HS-27A (cell line): Measurements from ENCODE around the gene PTPRN.
"Not testable (repeated sequence)": the region's sequence is repeated elsewhere in the genome, so short reads cannot be mapped to it uniquely, and the experiment has no call there.

ENCODE experiments used
- DNase-seq: peaks from one replicate; pipeline ENCODE4 v3.0.0-alpha.2; 2012; ENCODE audit warnings: low read depth, missing footprints

Gene PTPRN

GRCh38 chr2:219268294-219268693 is 40.9 kb downstream of the PTPRN start:
- DNase-seq: no peak

DNA sequence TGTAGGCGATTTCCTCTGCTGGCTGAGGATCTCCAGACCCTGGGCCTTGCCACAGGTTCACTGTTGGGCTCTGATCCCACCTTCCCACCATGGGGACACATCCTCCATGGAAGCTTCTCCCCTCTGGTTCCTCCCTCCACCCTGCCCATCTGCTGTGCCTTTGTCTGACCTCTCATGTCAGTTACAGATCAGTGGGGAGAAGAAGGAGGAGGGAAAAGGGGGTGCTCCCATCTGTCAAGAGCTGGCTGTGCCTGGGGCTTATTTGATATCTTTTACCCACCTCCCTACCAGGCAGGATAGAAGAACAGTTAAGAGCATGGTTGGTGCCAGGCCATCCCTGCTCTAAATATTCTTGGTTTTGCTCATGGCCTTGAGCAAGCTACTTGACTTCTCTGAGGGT is 42.3 kb downstream of the PTPRN start:
- DNase-seq: no peak

DNA sequence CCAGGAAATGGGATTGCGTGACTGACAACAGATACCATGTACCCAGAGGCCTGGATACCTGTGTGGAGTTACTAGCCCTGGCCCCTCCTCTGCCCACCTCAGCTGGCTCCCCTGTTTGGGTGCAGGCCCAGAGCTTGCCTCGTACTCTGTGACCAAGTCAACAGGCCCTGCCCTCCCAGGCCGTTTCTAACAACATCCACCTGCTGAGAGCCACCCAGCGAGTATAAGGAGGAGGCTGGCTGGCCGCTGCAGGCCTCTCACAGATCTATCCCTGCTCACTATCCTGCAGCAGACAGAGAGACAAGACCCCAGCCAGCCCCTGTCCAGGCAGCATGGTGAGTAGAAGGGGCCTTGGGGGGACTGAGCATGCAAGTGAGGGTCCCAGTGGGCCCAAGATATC is 43.0 kb downstream of the PTPRN start:
- no peak for DNase-seq

- DNase-seq: no peak
Measured at GRCh38 chr2:219261024-219261855, 48.0 kb downstream of the PTPRN start.

DNA sequence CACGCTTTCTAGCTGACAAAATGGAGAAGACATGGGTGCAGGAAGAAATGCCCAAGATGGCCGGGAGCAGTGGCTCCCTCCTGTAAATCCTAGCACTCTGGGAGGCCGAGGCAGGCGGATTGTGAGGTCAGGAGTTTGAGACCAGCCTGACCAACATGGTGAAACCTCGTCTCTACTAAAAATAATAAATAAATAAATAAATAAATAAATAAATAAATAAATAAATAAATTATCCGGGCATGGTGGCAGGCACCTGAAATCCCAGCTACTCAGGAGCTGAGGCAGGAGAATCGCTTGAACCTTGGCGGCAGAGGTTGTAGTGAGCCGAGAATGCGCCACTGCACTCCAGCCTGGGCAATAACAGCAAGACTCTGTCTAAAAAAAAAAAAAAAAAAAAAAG is 50.3 kb downstream of the PTPRN start:
- not testable (repeated sequence) for DNase-seq

DNA sequence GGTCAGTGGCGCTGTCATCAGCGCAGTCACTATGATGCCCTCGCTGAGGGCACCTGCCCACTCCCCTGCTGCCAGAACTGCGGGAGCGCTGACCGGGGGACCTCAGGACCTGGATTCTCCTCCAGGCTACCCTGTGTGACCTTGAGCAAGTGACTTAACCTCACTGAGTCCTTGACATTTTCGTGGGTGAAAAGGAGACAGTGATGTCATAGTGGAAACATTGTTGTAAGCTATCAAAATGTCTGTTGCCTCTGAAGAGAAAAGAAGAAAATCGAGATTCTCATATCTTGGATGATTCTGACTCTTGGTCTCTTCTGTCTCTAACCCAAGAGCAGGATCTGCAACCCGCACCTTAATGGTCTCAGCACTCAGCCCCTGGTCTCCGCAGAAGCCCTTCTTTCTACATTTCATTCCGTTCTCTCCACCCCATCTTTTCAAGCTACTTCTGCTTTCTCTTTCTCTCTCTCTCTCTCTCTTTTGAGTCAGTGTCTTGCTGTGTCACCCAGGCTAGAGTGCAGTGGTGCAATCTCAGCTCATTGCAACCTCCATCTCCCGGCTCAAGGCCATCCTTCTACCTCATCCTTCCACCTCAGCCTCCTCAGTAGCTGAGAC is 54.5 kb downstream of the PTPRN start:
- DNase-seq: no peak

DNA sequence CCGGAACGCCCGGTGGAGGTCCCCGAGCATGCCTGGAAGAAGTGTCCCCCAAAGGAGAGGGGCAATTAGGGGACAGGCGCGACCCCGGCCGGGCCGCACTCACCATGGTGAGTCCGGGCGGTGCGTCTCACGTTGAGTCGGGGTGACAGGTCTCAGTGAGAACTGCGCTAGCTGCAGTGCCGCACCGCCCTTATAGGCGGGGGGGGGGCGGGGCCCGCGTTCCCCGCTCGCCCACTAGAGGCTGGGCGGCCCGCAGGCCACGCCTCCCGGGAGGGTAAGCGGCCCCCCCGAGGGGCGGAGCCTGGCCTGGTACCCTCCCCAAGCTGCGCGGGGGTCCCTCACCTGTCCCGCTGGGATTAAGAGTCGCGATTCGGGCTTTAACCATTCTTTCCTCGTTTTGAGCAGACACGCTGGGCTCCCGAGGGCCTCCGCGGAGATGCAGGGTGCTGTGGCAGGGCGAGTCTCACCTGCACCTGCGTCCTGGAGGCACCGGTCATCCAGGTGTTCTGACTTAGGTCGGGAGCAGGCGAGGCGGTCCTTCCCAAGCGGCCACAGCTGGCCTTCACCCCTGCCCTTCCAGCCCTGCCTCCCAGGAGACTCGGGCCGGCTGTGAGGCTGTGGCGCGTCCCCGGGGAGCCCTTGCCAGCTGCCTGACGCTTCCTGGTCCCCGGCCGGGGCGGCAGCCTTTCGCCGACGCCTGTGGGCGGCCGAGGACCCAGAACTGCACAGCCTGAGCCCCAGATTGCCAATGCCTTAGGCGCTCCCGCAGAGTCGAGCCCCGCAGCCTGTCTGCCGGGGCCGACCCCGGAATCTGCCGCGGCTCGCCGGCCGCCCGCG is 55.2 kb downstream of the PTPRN start, which contains the start of gene TUBA4A:
Gene TUBA4A, minus strand, starts transcription at position 166 of the 837 bp plus-strand sequence. Its CDS starts 60 bp downstream, at position 106.
- no peak for DNase-seq

- no peak for DNase-seq
Measured at GRCh38 chr2:219252900-219253752, 56.1 kb downstream of the PTPRN start, which contains the start of gene TUBA4B. TUBA4B (plus strand) TSS chr2:219253243; CDS start chr2:219253408, 165 bp downstream.

DNA sequence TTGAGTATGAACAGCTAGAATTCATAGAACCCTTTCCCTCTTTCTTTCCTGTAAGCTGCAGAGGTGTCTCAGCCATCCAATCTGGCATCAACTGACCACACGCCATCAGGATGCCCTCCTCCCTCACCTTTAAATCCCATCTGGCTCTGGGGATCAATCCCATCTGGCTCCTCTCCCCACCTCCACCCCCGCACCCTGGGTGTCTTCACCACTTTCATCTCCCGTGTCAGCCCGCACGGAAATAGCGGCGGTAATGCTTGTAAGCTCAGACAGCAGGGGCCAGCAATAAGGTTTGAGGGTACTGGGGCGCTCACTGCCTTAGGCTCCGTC is 56.7 kb downstream of the PTPRN start:
- no peak for DNase-seq

DNA sequence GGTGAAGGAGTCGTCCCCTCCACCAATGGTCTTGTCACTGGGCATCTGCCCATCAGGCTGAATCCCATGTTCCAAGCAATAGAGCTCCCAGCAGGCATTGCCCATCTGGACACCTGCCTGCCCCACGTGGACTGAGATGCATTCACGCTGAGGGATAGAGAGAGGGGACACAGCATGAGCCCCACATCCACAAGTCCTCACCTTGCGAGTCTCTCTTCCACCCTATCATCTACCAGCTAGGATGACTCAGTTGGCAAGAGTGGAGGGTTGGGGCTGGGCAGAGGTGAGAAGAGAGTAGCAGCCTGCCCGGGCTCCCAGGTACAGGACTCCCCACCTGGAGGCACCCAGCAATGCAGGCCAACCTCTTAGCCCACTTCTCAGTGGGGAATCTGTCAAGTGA is 57.1 kb downstream of the PTPRN start:
- no peak for DNase-seq

- no peak for DNase-seq
Measured at GRCh38 chr2:219251656-219252055, 57.5 kb downstream of the PTPRN start.

DNA sequence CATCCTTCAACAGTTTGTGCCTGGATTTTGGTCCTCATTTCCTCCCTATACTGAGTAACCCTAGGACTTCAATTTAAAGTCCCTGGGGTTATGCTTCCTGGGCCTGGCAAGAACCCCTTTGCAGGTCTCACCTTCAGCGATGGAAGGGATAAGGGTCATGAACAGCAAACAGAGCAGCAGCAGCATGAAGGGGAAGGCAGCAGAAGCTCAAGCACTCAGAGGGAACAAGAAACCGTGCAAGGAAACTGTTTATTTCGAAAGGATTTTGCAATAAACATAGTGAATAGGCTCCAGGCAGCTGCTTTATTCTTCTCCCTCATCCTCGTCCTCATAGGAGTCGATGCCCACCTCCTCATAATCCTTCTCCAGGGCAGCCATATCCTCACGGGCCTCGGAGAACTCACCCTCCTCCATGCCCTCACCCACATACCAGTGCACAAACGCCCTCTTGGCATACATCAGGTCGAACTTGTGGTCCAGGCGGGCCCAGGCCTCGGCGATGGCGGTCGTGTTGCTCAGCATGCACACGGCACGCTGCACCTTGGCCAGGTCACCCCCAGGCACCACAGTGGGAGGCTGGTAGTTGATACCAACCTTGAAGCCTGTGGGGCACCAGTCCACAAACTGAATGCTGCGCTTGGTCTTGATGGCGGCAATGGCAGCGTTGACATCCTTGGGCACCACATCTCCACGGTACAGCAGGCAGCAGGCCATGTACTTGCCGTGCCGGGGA is 59.0 kb downstream of the PTPRN start:
- no peak for DNase-seq

GRCh38 chr2:219249203-219249980 is 59.8 kb downstream of the PTPRN start:
- no peak for DNase-seq

- no peak for DNase-seq
Measured at GRCh38 chr2:219248845-219249202, 60.4 kb downstream of the PTPRN start.

DNA sequence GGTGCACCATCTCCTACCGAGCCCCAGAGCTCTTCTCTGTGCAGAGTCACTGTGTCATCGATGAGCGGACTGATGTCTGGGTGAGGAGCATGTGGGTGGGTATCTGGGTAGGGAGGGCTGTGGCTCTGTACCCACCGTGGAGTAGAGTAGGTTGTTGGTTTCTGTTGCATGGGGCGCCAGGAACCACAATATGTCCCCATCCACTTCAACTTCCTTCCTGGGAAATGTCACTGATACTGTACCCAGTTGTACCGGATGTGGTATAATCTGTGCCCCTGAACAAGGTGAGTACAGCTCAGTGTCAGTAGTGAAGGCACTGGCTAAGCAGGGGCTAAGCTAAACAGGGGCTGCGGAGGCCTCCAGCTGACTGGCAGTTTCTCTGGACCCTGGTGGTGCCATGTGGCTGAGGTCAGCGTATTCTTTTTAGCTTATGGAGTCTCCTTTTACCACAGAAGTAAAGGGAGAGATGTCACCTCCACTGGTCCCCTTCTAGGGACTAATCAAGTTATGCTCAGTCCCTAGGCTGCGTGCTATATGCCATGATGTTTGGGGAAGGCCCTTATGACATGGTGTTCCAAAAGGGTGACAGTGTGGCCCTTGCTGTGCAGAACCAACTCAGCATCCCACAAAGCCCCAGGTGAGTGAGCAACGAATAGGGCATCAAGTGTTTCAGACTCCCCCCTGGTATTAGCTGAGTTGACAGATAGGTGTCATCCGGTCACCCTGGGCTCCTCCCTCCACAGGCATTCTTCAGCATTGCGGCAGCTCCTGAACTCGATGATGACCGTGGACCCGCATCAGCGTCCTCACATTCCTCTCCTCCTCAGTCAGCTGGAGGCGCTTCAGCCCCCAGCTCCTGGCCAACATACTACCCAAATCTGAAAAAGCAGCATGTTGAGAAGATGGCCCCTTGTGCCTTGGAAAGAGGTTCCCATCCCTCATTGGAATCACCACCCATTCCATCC is 61.2 kb downstream of the PTPRN start:
- DNase-seq: no peak

DNA sequence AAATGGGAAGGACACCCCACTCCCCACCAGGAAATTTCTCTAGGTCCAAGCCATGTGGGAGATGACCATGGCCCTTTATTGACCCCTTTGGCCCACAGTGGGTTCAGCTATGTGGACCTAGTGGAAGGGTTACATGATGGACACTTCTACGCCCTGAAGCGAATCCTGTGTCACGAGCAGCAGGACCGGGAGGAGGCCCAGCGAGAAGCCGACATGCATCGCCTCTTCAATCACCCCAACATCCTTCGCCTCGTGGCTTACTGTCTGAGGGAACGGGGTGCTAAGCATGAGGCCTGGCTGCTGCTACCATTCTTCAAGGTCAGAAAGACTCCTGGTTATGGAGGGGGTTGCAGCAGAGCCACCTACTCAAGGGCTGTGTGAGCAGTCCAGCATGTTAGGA is 62.6 kb downstream of the PTPRN start:
- DNase-seq: no peak

DNA sequence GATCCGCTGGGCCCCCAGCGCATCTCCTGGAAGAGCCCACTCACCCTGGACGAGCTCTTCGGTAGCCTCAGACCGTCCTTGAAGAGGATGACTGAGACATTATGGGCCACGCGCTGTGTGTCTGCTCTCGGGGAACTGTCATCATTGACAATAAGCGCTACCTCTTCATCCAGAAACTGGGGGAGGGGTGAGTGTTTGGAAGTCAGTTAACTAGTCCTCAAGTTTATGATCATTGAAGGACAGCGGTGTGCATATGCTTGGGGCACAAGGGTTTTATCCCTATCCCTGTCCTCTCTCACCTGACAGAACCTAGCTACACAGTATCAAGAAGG is 63.3 kb downstream of the PTPRN start:
- DNase-seq: no peak

DNA sequence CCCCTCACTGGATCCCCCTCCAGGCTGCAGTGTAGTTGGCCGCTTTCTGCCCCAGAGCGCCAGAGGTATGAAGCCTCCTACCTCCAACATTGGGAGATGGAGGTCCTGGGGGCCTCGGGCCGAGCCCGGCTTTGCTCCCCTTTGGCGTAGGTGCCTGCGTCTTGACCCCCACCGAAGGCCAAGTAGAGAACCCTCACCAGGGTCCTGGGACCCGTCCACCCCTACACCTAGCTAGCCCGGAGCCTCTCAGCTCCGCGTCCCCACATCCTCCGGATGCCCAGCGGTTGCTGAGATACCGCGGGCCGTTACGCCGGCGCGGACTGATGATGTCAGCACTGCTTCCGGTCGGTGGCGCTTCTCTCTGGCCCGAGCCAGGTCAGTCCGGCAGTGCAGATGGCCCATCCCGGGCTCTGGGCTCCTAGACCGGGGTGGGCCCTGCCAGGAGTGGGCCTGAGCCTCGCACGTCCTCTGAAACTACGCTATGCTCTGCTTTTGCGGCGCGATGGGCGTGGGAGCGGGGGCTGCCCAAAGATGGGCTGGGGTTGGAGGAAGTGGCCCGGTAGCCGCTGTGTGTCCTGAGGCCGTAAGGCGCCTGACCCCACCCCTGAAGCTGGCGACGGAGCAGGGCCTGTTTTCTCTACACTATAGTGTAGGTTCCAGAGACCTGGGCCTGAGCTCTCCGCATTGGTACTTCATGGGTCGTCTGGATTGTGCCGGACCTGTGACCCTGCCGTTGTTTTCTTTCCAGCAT is 63.9 kb downstream of the PTPRN start, which contains the start of the genes GLB1L and STK16:
Gene GLB1L, minus strand, starts transcription at position 297 of the 751 bp plus-strand sequence. CDS start 1,871 bp downstream, outside the sequence.
Gene STK16, plus strand, starts transcription at position 332 of the 751 bp plus-strand sequence. CDS start 521 bp downstream, outside the sequence.
- DNase-seq: peak; percentile 60
